K562 (cell line): Measurements from ENCODE around the gene TIGD7. TPM values are rescaled to one million over a fixed set of nuclear protein-coding genes. Genes with fewer than 3 reads are reported as not detected.
A peak's percentile ranks its signal among the peaks of the same experiment; 100 is the strongest.

Experiments used
- CREB5 ChIP-seq: fragments of 250-450 bp; sonication (Bioruptor Pico); IDR thresholded peaks from 2 replicates; pipeline ENCODE4 v1.5.0; 2020; ENCODE audit warnings: mild to moderate bottlenecking
- CUX1 ChIP-seq: fragments of 200-800 bp; sonication (Bioruptor generic); IDR thresholded peaks from 2 replicates; pipeline ENCODE4 v1.6.1; 2016; ENCODE audit warnings: missing genetic modification characterization, missing compliant biosample characterization
- E2F4 ChIP-seq: sonication (generic); formaldehyde crosslinking; IDR thresholded peaks from 2 replicates; pipeline ENCODE4 v1.8.0; 2022; ENCODE audit warnings: mild to moderate bottlenecking, low read depth, missing genetic modification reagents
- EHMT2 ChIP-seq: fragments of 450-650 bp; IDR thresholded peaks from 2 replicates; pipeline ENCODE4 v1.6.1; 2018; ENCODE audit warnings: antibody characterized with exemption
- ETV1 ChIP-seq: fragments of 450-650 bp; conservative IDR thresholded peaks from 2 replicates; pipeline ENCODE4 v1.6.1; 2016; ENCODE audit warnings: missing genetic modification characterization, control low read depth, low read depth, missing compliant biosample characterization
- KDM4B ChIP-seq, 2 experiments: fragments of 450-650 bp in 1 of 2; sonication (generic) in 1 of 2; IDR thresholded peaks; 2 replicates each; pipeline ENCODE4 v1.6.1; 2016 to 2017; ENCODE audit warnings: borderline replicate concordance in 2 of 2, antibody characterized with exemption in 1 of 2, low read depth in 1 of 2, mild to moderate bottlenecking in 1 of 2
- MED1 ChIP-seq: sonication (generic); formaldehyde crosslinking; IDR thresholded peaks from 2 replicates; pipeline ENCODE4 v1.8.1; 2023; ENCODE audit warnings: missing genetic modification reagents, borderline replicate concordance
- MEF2A ChIP-seq: IDR thresholded peaks from 2 replicates; pipeline ENCODE4 v1.6.1; 2011; ENCODE audit warnings: low read depth, mild to moderate bottlenecking, low read length, moderate library complexity; ENCODE audit not compliant: control insufficient read depth
- NEUROD1 ChIP-seq: fragments of 150-350 bp; IDR thresholded peaks from 2 replicates; pipeline ENCODE4 v1.6.1; 2014; ENCODE audit warnings: borderline replicate concordance, low read length, low read depth; ENCODE audit not compliant: partially characterized antibody
- NFRKB ChIP-seq: fragments of 450-650 bp; IDR thresholded peaks from 2 replicates; pipeline ENCODE4 v1.6.1; 2016; ENCODE audit warnings: low read depth
- PATZ1 ChIP-seq: fragments of 250-450 bp; sonication (Bioruptor Pico); IDR thresholded peaks from 2 replicates; pipeline ENCODE4 v1.5.0; 2020; ENCODE audit warnings: mild to moderate bottlenecking, borderline replicate concordance
- PTRF ChIP-seq: fragments of 450-650 bp; IDR thresholded peaks from 2 replicates; pipeline ENCODE4 v1.6.1; 2016; ENCODE audit warnings: mild to moderate bottlenecking, missing genetic modification characterization, missing compliant biosample characterization
- SOX6 ChIP-seq: fragments of 450-650 bp; IDR thresholded peaks from 2 replicates; pipeline ENCODE4 v1.6.1; 2014; ENCODE audit warnings: mild to moderate bottlenecking
- SRF ChIP-seq, 2 experiments: fragments of 250-450, 450-650 bp in 1 of 2; sonication (Bioruptor Pico) in 1 of 2; sonication (generic) in 1 of 2; formaldehyde crosslinking; IDR thresholded peaks; 2 replicates each; pipeline versions ENCODE4 v1.5.0 to v1.5.1; 2020 to 2022; ENCODE audit warnings: mild to moderate bottlenecking in 1 of 2, missing genetic modification reagents in 1 of 2
- SUPT5H ChIP-seq: fragments of 450-650 bp; IDR thresholded peaks from 2 replicates; pipeline ENCODE4 v1.6.1; 2016
- ZNF551 ChIP-seq: fragments of 250-450 bp; sonication (Bioruptor Pico); IDR thresholded peaks from 2 replicates; pipeline ENCODE4 v1.5.0; 2021; ENCODE audit warnings: mild to moderate bottlenecking, moderate library complexity
- polyA plus RNA-seq, 8 experiments: library from polyadenylated mRNA; depleted of rRNA in 4 of 8; stranded (reverse) in 5 of 8; unstranded in 3 of 8; fragments of >200 nt; fragmentation: Nextera tagmentation in 2 of 8; fragmentation: Illumina TruSeq in 1 of 8; extraction: Ambion mirVana in 2 of 8; extraction: Trizol in 1 of 8; gene quantifications; 2 replicates each; pipeline versions ENCODE4 v1.2.1 to v1.2.3, GENCODE V29; 2011 to 2014; ENCODE audit warnings: inconsistent platforms in 1 of 8, missing spikeins in 1 of 8
- total RNA-seq, 7 experiments: library from RNA; depleted of rRNA in 6 of 7; stranded (reverse); fragments of >200 nt in 6 of 7; fragmentation: Illumina TruSeq in 2 of 7; extraction: Trizol in 2 of 7; gene quantifications; 2 replicates each; pipeline versions ENCODE4 v1.2.1 to v1.2.3, GENCODE V29; 2011 to 2021; ENCODE audit warnings: low replicate concordance in 1 of 7

Gene TIGD7
- total and polyA plus RNA-seq, 9 of the 15 experiments (the other 6 are each of a cell fraction or from before 2014, with no cell fraction given): 0.84 to 10.7 (median 6.7) TPM

GRCh38 chr16:3305109-3306068, at the start of gene TIGD7, which contains the start of gene ZNF75A (continued):
- TF ChIP-seq SRF (CRISPR knock-in tag; IDR thresholded peaks at IDR 0.05) (peak in 1 of 2 experiments; percentile 18; a peak in 2 of 4 replicates), NEUROD1 (no peak), CREB5 (CRISPR knock-in tag) (no peak), SUPT5H (peak; percentile 93), MED1 (CRISPR knock-in tag) (no peak), SOX6 (peak; percentile 80), EHMT2 (peak; percentile 71; the same call in 1 of the 2 replicates), CUX1 (CRISPR knock-in tag) (no peak), ZNF551 (CRISPR knock-in tag) (no peak), MEF2A (no peak), PTRF (tag) (no peak), KDM4B (IDR thresholded peaks at IDR 0.05; ENCODE audit: borderline replicate concordance in 2 of 2, low read depth in 1 of 2) (no peak), PATZ1 (CRISPR knock-in tag) (no peak), E2F4 (no peak; the same call in 1 of the 2 replicates), ETV1 (tag) (peak; percentile 80), NFRKB (0 out of 2 replicates have a peak, but pooled peaks have one; percentile 74)
